Choroid plexus epithelial cell (primary cell): ENCODE results near the gene HLA-B.

ENCODE experiments used
- DNase-seq: peaks from one replicate; pipeline ENCODE4 v3.0.0-alpha.2; 2010; ENCODE audit warnings: low read depth
- H3K4me3 ChIP-seq: 2 replicates; pipeline ENCODE4 v1.5.1; 2011; ENCODE audit warnings: low read depth, mild to moderate bottlenecking, control low read depth, low read length, moderate library complexity
- CTCF ChIP-seq: conservative IDR thresholded peaks from 2 replicates; pipeline ENCODE4 v1.5.1; 2011; ENCODE audit warnings: low read depth, mild to moderate bottlenecking, control low read depth, inconsistent platforms, low read length, moderate library complexity

The HLA-B gene

DNA sequence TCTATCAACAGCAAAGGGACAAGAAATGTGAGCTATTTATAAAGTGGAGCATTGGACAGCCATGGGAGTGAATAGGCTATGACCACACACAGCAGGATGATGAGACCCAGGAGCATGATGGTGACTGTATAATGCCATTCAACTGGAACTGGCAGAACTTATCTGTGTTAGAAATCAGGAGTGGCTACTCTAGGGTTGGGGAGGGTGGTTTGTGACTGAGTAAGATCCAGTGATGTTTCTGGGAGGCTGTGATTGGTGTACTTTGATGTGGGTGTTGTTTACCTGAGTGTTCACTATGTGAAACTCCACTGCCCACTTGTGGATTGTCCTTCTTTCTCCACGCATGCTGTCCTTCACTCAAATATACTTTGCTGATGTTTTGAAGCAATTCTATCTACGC, 11.5 kb upstream of the HLA-B start:
- no peak for DNase-seq
- H3K4me3 ChIP-seq, result no peak overlapping the region
- TF ChIP-seq CTCF, result no peak

DNA sequence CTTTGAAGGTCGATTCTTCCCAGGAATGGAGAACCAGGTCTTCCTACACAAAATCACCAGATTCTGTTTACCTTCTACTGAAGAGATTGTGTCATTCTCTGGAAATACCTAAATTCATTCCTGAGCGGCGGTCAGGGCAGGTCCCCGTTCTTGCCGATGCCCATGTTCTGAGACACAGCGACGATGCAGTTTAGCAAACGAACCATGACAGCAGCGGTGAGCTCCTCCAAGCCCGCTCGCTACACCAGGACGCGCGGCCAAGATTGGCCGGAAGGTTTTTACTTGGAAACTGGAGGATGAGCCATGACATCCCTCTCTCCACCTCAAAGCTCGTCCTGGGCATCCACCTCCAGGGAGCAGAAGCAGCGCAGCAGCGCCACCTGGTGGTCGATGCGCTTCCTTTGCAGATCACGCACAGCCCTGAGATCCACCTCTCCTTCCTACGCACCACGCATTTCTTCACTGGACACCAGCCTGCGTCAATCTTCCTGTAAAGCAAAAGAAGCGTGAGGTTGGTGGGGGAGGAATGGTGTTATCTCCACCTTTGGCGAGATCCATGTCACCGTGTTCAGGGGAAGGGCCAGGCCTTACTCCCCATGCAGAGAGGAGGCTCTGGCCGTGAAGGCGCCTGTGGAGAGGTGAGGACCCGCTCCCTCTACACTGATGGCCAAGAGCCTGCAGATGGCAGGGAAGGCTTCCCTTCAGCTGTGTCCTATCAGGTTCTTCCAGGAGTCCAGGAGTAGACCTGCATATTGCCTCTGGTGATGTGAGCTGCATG, 9.9 kb upstream of the HLA-B start:
- peak; percentile 93 for TF ChIP-seq CTCF
- H3K4me3 ChIP-seq, result peak overlapping the region; percentile 30
- DNase-seq, result peak; percentile 92

DNA sequence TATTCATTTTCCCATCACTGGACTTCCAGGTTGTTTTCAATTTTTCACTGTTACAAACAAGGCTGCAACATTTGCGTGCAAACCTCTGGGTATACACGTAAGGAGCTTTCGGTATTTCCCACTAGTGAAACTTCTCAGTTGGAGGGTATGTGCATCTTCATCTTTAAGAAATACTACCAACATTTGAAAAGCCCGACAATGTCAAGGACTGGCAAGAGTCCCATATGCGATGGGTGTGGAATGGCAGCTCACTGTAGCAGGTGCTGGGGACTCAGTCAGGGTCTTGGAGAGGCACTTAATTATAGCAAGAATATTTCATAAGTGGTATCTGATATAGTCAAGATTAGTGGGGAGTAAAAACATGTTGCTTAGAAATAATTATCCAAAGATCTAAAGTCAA, 8.9 kb upstream of the HLA-B start:
- no peak for TF ChIP-seq CTCF
- H3K4me3 ChIP-seq, result no peak overlapping the region
- no peak for DNase-seq

- H3K4me3 ChIP-seq, result no peak overlapping the region
- no peak for TF ChIP-seq CTCF
- DNase-seq, result no peak
Measured at GRCh38 chr6:31363811-31364210, 6.8 kb upstream of the HLA-B start.

DNA sequence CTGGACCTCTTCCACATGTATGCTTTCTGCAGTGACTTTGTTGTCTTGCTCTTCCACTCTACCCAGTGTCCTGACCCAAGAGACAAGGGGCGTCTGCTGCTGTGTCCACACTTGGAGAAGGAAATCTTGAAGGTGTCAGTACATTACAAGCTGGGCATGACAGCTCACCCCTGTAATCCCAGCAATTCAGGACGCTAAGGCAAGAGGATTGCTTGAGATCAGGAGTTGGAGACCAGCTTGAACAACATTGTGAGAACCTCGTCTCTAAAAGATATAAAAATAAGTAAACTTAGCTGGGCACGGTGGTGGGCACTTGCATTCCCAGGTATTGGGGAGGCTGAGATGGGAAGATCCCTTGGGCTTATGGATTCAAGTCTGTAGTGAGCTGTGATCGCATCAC, 5.8 kb upstream of the HLA-B start:
- no peak overlapping the region for H3K4me3 ChIP-seq
- no peak for TF ChIP-seq CTCF
- no peak for DNase-seq

GRCh38 chr6:31359581-31359980, 2.6 kb upstream of the HLA-B start:
- no peak for DNase-seq
- no peak overlapping the region for H3K4me3 ChIP-seq
- no peak for TF ChIP-seq CTCF

DNA sequence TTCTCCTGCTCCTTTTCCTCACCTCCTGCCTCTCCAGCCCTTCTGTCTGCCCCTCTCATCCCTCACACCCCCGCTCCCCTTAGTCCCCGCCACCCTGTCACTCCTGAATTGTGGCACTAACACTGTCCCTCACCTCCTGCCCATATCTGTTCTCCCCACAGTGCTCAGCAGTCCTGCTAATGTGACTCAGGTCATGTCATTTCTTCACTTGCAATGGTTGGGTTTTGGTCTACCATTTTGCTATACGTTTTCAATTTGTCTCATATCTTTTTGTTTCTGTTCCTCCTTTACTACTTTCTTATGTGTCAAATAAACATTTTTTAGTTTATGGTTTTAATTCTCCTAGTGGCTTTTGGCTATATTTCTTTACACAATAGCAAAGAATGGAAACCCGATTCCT, 1.3 kb upstream of the HLA-B start:
- no peak overlapping the region for H3K4me3 ChIP-seq
- DNase-seq, result no peak
- TF ChIP-seq CTCF, result no peak
